ENCODE data around the gene ENGASE.

The ENGASE gene

DNA sequence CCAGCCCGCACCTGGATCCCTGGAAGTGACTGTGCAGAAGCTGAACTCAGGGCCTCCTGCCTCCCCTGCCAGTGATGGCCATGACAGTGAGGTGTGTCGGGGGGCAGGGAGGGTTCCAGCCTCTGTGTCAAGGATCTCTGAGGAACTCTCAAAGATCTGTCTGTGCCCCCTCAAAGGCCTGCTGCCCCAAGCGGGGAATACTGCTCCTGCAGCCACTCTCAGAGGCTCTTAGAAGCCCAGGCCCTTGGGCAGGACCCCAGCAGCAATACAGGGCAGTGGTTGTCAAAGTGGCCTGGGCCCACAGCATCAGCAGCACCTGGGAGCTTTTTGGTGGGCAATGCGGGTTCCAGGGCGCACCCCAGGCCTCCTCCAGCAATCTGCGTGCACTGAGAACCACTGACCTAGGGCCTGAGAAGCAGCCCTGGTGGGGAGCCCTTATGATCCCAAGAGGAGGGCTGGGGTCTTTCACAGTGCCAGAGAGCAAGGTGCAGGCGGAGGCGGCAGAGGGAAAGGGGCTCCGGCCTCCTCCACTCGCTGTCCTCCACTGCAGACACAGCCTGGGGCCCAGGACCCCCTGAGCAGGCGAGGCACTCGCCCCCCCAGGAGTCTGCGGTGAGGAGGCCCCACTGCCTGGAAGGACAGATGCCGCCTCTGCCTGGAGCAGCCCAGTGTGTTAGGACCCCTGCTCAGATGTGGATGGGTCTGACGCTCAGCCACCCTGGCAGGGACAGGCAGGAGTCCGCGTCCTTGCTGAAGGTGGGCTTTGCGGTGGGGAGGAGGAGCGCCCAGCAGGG lies 42.1 kb downstream of the ENGASE start:
- DNase-seq (ENCODE audit: low spot score) = no peak
- TF ChIP-seq, protein P1, sequence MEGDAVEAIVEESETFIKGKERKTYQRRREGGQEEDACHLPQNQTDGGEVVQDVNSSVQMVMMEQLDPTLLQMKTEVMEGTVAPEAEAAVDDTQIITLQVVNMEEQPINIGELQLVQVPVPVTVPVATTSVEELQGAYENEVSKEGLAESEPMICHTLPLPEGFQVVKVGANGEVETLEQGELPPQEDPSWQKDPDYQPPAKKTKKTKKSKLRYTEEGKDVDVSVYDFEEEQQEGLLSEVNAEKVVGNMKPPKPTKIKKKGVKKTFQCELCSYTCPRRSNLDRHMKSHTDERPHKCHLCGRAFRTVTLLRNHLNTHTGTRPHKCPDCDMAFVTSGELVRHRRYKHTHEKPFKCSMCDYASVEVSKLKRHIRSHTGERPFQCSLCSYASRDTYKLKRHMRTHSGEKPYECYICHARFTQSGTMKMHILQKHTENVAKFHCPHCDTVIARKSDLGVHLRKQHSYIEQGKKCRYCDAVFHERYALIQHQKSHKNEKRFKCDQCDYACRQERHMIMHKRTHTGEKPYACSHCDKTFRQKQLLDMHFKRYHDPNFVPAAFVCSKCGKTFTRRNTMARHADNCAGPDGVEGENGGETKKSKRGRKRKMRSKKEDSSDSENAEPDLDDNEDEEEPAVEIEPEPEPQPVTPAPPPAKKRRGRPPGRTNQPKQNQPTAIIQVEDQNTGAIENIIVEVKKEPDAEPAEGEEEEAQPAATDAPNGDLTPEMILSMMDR (conservative IDR thresholded peaks at IDR 0.05; ENCODE audit: low read depth) = no peak
- ChIA-PET POLR2A (ENCODE audit: low non-redundant PET) (no interaction called here), CTCF (interaction anchor here (0.7 kb wide), 1 partner anchor 398 kb away, joined by 3 read pairs; no protein-coding TSS in a partner anchor)
- H3K27ac ChIP-seq = no peak overlapping the region

DNA sequence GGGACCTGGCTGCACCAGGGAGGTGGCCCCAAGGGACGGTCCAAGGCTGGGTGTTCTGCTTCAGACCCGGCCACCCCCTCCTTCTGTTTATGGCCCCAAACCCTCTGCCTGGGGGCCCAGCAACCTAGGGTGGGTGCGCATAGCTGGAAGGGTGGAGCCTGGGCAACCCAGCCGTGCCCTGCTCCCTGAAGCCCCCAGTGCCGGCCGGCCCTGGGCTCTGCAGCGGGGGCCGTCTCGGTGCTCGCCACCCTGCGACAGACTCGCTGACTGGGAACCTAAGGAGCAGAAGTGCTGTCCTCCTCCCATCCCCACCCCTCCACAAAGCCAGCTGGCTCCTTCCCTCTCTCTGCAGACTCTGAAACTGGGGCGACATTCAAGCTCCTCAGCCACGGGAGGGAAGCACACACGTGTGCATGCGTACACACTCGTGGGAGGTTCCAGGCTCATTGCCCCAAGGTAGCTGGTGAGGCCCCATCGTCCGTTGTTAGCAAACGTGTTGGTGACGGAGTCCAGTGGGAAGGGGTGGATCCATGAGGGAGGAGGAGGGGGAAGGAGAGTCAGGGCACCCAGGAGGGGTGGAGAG lies 43.4 kb downstream of the ENGASE start:
- TF ChIP-seq, protein P1 (conservative IDR thresholded peaks at IDR 0.05; ENCODE audit: low read depth) = no peak
- ChIA-PET POLR2A (ENCODE audit: low non-redundant PET) (no interaction called here), CTCF (interaction anchor here (0.5 to 0.6 kb wide), 2 partner anchors 104 to 267 kb away, joined by 3 to 4 read pairs; no protein-coding TSS in a partner anchor)
- no peak overlapping the region for H3K27ac ChIP-seq
- no peak for DNase-seq (ENCODE audit: low spot score)

DNA sequence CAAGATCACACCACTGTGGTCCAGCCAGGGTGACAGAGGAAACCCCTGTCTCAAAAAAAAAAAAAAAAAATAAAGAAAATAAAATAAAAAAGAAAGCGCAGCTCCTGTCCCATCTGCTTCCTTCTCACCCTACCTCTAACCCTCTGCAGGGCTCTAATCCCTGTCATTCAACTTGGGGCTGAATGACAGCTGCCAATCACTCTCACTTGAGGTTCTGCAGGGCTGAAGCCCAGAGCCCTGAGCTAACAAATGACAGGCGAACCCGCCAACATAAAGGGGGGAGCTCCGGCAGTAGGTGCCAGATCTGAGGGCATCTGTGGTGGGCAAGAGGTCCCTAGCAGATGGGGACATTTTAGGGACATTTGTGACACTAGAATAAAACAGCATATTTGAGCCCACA lies 44.3 kb downstream of the ENGASE start:
- POLR2A ChIA-PET (ENCODE audit: low non-redundant PET) = no interaction called here
- CTCF ChIA-PET = interaction anchor here (0.6 to 1.2 kb wide), 2 partner anchors 12 to 31 kb away, joined by 3 to 4 read pairs; no protein-coding TSS in a partner anchor
- no peak for DNase-seq (ENCODE audit: low spot score)
- TF ChIP-seq, protein P1 (conservative IDR thresholded peaks at IDR 0.05; ENCODE audit: low read depth) = no peak
- H3K27ac ChIP-seq = no peak overlapping the region

DNA sequence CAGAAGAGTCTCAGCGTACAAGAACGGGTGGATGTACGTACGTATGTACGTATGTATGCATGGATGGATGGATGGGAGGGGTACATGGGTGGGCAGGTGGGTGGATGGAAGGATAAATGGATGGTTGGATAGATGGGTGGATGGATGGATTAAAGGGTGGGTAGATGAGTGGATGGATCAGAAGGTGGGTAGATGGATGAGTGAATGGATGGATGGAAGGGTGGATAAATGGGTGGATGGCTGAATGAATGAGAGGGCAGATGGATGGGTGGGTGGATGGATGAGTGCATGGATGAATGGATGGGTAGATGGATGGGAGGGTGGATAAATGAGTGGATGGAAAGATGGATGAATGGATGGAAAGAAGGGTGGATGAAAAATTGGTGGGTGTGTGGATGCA lies 45.6 kb downstream of the ENGASE start:
- DNase-seq (ENCODE audit: low spot score) = no peak
- TF ChIP-seq, protein P1 (conservative IDR thresholded peaks at IDR 0.05; ENCODE audit: low read depth) = no peak
- no peak overlapping the region for H3K27ac ChIP-seq
- ChIA-PET CTCF (no interaction called here), POLR2A (ENCODE audit: low non-redundant PET) (no interaction called here)

DNA sequence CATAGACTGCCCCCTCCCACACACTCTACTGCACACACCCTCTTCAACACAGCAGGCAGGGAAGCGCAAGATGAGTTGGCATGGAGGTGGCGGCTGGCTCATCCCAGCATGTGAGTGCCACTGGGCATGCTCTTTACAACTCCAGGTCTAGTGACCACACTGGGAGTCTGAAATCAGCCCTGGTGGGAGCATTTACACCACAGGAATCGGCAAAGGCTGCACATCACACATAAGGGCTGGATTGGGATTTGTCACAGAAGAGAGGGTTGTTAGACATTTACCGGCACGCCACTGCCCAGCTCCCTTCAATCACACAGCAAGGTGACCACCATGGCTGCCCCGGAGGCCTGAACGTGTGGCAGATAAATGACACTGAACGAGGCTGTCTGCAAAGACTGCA lies 49.4 kb downstream of the ENGASE start:
- ChIA-PET POLR2A (ENCODE audit: low non-redundant PET) (no interaction called here), CTCF (interaction anchor here (0.7 kb wide), 1 partner anchor 755 kb away, joined by 4 read pairs; no protein-coding TSS in a partner anchor)
- DNase-seq (ENCODE audit: low spot score) = no peak
- H3K27ac ChIP-seq = no peak overlapping the region
- TF ChIP-seq, protein P1 (conservative IDR thresholded peaks at IDR 0.05; ENCODE audit: low read depth) = no peak

DNA sequence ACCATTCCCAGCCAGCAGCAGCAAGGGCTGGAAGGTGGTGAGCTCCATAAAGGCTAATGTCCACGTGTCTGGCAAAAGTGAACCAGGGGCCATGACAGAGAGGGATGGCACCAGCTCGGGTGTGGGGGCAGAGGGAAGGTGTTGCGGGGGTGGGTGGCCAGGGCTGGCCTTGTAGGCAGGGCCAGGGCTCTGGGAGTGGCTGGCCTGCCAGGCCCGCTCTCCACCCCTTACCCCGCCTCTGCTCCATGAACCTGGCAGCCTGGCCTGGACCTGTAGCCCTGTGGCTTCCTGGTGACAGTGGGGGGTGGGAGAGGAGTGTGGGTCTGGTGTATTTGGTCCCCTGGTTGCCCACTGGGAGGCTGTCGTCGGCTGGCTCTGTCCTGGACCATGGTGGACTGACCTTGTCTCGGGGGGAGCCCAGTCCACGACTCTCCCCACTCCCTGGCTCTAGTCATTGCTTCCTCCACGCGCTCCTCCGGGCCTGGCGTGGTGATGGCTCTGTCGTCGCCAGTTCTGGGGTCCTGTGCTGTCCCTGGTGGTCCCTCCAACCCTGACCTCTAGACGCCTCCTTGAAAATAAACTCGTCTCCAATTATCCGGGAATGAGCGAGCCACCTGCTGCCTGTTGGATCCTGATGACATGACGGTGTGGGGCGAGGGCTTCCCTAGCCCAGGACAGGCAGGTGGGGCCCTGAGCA lies 50.0 kb downstream of the ENGASE start:
- H3K27ac ChIP-seq = no peak overlapping the region
- TF ChIP-seq, protein P1 (conservative IDR thresholded peaks at IDR 0.05; ENCODE audit: low read depth) = no peak
- ChIA-PET CTCF (interaction anchor here (0.7 to 1.1 kb wide), 2 partner anchors 13 to 755 kb away, joined by 3 to 4 read pairs; no protein-coding TSS in a partner anchor), POLR2A (ENCODE audit: low non-redundant PET) (no interaction called here)
- DNase-seq (ENCODE audit: low spot score) = no peak
